Measurements from ENCODE around the gene CLK4. TPM values are rescaled to one million over a fixed set of nuclear protein-coding genes. Genes with fewer than 3 reads are reported as not detected.

Gene CLK4
- total and polyA plus RNA-seq, 2 experiments from 2014 or later = 15.3 to 18.1 TPM

DNA sequence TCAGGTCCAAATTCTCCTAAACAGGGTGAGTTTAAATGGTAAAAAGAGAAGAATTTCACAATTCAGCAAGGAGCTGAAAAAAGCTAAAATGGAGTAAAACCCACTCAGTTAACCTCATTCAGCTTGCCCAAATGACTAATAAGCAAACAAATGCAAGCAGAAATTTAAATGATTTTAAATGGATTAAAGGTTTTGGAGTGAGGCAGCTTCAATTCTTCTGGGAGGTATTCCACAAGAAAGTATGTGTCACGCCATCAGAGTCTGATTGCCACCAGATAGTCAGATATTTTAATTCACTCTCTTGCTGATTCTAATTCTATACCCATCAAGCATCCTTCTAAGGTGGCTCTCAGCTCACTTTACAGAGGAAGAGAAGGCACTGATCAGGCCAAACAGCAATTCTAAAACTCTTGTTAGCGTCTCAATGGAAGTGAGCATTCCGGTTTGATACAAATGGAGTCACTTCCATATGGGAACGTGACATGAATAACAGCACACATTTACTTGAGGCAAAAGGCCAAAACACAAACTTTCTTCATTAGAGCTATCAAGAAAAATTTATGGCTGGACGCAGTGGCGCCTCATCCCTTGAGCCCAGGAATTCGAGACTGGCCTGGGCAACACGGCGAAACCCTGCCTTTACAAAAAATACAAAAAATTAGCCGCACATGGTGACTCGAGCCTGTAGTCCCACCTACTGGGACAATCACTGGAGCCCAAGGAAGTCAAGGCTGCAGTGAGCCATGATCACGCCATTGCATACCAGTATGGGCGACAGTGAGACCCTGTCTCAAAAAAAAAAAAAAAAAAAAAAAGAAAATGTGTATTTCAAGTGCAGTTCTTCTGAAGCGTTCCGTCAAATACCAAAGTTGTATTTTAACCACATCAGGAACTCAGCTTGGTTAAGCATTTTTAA is 2.0 kb downstream of the CLK4 start:
- no peak for TF ChIP-seq EZH2 (IDR thresholded peaks at IDR 0.05; ENCODE audit: low read depth, unreplicated experiment)
- TF ChIP-seq, protein P1, sequence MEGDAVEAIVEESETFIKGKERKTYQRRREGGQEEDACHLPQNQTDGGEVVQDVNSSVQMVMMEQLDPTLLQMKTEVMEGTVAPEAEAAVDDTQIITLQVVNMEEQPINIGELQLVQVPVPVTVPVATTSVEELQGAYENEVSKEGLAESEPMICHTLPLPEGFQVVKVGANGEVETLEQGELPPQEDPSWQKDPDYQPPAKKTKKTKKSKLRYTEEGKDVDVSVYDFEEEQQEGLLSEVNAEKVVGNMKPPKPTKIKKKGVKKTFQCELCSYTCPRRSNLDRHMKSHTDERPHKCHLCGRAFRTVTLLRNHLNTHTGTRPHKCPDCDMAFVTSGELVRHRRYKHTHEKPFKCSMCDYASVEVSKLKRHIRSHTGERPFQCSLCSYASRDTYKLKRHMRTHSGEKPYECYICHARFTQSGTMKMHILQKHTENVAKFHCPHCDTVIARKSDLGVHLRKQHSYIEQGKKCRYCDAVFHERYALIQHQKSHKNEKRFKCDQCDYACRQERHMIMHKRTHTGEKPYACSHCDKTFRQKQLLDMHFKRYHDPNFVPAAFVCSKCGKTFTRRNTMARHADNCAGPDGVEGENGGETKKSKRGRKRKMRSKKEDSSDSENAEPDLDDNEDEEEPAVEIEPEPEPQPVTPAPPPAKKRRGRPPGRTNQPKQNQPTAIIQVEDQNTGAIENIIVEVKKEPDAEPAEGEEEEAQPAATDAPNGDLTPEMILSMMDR (conservative IDR thresholded peaks at IDR 0.05; ENCODE audit: low read depth in 2 of 2) = no peak
- TF ChIP-seq, protein P2, sequence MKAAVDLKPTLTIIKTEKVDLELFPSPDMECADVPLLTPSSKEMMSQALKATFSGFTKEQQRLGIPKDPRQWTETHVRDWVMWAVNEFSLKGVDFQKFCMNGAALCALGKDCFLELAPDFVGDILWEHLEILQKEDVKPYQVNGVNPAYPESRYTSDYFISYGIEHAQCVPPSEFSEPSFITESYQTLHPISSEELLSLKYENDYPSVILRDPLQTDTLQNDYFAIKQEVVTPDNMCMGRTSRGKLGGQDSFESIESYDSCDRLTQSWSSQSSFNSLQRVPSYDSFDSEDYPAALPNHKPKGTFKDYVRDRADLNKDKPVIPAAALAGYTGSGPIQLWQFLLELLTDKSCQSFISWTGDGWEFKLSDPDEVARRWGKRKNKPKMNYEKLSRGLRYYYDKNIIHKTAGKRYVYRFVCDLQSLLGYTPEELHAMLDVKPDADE (IDR thresholded peaks at IDR 0.05) = no peak
- TF ChIP-seq ZNF331 (CRISPR knock-in tag; IDR thresholded peaks at IDR 0.05; ENCODE audit: low read depth) = no peak
- no peak for TF ChIP-seq JUNB (IDR thresholded peaks at IDR 0.05; ENCODE audit: unreplicated experiment)
- TF ChIP-seq CREB1 (CRISPR knock-in tag; IDR thresholded peaks at IDR 0.05; ENCODE audit: low read depth) = no peak
- TF ChIP-seq, protein P3, sequence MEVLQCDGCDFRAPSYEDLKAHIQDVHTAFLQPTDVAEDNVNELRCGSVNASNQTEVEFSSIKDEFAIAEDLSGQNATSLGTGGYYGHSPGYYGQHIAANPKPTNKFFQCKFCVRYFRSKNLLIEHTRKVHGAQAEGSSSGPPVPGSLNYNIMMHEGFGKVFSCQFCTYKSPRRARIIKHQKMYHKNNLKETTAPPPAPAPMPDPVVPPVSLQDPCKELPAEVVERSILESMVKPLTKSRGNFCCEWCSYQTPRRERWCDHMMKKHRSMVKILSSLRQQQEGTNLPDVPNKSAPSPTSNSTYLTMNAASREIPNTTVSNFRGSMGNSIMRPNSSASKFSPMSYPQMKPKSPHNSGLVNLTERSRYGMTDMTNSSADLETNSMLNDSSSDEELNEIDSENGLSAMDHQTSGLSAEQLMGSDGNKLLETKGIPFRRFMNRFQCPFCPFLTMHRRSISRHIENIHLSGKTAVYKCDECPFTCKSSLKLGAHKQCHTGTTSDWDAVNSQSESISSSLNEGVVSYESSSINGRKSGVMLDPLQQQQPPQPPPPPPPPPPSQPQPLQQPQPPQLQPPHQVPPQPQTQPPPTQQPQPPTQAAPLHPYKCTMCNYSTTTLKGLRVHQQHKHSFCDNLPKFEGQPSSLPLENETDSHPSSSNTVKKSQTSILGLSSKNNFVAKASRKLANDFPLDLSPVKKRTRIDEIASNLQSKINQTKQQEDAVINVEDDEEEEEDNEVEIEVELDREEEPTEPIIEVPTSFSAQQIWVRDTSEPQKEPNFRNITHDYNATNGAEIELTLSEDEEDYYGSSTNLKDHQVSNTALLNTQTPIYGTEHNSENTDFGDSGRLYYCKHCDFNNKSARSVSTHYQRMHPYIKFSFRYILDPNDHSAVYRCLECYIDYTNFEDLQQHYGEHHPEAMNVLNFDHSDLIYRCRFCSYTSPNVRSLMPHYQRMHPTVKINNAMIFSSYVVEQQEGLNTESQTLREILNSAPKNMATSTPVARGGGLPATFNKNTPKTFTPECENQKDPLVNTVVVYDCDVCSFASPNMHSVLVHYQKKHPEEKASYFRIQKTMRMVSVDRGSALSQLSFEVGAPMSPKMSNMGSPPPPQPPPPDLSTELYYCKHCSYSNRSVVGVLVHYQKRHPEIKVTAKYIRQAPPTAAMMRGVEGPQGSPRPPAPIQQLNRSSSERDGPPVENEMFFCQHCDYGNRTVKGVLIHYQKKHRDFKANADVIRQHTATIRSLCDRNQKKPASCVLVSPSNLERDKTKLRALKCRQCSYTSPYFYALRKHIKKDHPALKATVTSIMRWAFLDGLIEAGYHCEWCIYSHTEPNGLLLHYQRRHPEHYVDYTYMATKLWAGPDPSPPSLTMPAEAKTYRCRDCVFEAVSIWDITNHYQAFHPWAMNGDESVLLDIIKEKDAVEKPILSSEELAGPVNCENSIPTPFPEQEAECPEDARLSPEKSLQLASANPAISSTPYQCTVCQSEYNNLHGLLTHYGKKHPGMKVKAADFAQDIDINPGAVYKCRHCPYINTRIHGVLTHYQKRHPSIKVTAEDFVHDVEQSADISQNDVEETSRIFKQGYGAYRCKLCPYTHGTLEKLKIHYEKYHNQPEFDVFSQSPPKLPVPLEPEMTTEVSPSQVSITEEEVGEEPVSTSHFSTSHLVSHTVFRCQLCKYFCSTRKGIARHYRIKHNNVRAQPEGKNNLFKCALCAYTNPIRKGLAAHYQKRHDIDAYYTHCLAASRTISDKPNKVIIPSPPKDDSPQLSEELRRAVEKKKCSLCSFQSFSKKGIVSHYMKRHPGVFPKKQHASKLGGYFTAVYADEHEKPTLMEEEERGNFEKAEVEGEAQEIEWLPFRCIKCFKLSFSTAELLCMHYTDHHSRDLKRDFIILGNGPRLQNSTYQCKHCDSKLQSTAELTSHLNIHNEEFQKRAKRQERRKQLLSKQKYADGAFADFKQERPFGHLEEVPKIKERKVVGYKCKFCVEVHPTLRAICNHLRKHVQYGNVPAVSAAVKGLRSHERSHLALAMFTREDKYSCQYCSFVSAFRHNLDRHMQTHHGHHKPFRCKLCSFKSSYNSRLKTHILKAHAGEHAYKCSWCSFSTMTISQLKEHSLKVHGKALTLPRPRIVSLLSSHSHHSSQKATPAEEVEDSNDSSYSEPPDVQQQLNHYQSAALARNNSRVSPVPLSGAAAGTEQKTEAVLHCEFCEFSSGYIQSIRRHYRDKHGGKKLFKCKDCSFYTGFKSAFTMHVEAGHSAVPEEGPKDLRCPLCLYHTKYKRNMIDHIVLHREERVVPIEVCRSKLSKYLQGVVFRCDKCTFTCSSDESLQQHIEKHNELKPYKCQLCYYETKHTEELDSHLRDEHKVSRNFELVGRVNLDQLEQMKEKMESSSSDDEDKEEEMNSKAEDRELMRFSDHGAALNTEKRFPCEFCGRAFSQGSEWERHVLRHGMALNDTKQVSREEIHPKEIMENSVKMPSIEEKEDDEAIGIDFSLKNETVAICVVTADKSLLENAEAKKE (CRISPR knock-in tag; IDR thresholded peaks at IDR 0.05) = no peak
- TF ChIP-seq EZH2phosphoT487 (IDR thresholded peaks at IDR 0.05; ENCODE audit: unreplicated experiment) = no peak
- no peak for TF ChIP-seq ZNF114 (CRISPR knock-in tag; IDR thresholded peaks at IDR 0.05)
- TF ChIP-seq NANOG (IDR thresholded peaks at IDR 0.05; ENCODE audit: borderline replicate concordance) = no peak
- TF ChIP-seq POLR2AphosphoS5 (IDR thresholded peaks at IDR 0.05; ENCODE audit: low read depth) = no peak
- TF ChIP-seq STAT1 (IDR thresholded peaks at IDR 0.05; ENCODE audit: unreplicated experiment) = no peak
- TF ChIP-seq, protein P4, sequence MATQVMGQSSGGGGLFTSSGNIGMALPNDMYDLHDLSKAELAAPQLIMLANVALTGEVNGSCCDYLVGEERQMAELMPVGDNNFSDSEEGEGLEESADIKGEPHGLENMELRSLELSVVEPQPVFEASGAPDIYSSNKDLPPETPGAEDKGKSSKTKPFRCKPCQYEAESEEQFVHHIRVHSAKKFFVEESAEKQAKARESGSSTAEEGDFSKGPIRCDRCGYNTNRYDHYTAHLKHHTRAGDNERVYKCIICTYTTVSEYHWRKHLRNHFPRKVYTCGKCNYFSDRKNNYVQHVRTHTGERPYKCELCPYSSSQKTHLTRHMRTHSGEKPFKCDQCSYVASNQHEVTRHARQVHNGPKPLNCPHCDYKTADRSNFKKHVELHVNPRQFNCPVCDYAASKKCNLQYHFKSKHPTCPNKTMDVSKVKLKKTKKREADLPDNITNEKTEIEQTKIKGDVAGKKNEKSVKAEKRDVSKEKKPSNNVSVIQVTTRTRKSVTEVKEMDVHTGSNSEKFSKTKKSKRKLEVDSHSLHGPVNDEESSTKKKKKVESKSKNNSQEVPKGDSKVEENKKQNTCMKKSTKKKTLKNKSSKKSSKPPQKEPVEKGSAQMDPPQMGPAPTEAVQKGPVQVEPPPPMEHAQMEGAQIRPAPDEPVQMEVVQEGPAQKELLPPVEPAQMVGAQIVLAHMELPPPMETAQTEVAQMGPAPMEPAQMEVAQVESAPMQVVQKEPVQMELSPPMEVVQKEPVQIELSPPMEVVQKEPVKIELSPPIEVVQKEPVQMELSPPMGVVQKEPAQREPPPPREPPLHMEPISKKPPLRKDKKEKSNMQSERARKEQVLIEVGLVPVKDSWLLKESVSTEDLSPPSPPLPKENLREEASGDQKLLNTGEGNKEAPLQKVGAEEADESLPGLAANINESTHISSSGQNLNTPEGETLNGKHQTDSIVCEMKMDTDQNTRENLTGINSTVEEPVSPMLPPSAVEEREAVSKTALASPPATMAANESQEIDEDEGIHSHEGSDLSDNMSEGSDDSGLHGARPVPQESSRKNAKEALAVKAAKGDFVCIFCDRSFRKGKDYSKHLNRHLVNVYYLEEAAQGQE (IDR thresholded peaks at IDR 0.05; ENCODE audit: unreplicated experiment) = no peak
- Histone ChIP-seq H3K36me3 (ENCODE audit: insufficient read depth) (peaks cover 14% of the 10 kb centered on the region; the same call in 1 of the 2 replicates), H3F3A (replicated peaks; ENCODE audit: low read depth) (no peaks in the 10 kb centered on the region), H3K4me1 (ENCODE audit: insufficient read depth) (peaks cover 32% of the 10 kb centered on the region), H3K4me3 (peak overlapping the region; percentile 91), H3K27ac (ENCODE audit: low read depth) (peak overlapping the region; percentile 60; the same call in 1 of the 2 replicates), H3K27me3 (ENCODE audit: insufficient read depth) (peaks cover 2% of the 10 kb centered on the region; the same call in 1 of the 2 replicates), H3K9me2 (ENCODE audit: insufficient read depth) (no peaks in the 10 kb centered on the region), H3K79me2 (replicated peaks; ENCODE audit: insufficient read depth) (peaks cover 49% of the 10 kb centered on the region), H3K4me2 (peak overlapping the region; percentile 87), H2AFZ (no peak overlapping the region), H4K20me1 (replicated peaks; ENCODE audit: insufficient read depth) (peaks cover 4% of the 10 kb centered on the region)
- DNase-seq (ENCODE audit: low spot score) (peak; percentile 32), ATAC-seq (no peak; the same call in 2 of the 3 replicates)
- H3K36me3 Mint-ChIP-seq (ENCODE audit: low read depth) = peaks cover 22% of the 10 kb centered on the region; the same call in 2 of the 3 replicates
- peak overlapping the region; percentile 95 for H3K4me3 Mint-ChIP-seq
- peaks cover 4% of the 10 kb centered on the region; the same call in 2 of the 3 replicates for H3K9me3 Mint-ChIP-seq
- peaks cover 41% of the 10 kb centered on the region for H3K4me1 Mint-ChIP-seq
- peaks cover 8% of the 10 kb centered on the region for H3K27me3 Mint-ChIP-seq (ENCODE audit: insufficient read depth, low read depth, poor library complexity)
- H3K27ac Mint-ChIP-seq = peak overlapping the region; percentile 72

All from GM23338 (cell line).